RPMI8226 (cell line): ENCODE measurements around the gene GPR65.
"Not testable (repeated sequence)": the region's sequence is repeated elsewhere in the genome, so short reads cannot be mapped to it uniquely, and the experiment has no call there.

Source experiments
- DNase-seq: peaks from one replicate; pipeline ENCODE4 v3.0.0-alpha.2; 2015

The GPR65 gene

DNA sequence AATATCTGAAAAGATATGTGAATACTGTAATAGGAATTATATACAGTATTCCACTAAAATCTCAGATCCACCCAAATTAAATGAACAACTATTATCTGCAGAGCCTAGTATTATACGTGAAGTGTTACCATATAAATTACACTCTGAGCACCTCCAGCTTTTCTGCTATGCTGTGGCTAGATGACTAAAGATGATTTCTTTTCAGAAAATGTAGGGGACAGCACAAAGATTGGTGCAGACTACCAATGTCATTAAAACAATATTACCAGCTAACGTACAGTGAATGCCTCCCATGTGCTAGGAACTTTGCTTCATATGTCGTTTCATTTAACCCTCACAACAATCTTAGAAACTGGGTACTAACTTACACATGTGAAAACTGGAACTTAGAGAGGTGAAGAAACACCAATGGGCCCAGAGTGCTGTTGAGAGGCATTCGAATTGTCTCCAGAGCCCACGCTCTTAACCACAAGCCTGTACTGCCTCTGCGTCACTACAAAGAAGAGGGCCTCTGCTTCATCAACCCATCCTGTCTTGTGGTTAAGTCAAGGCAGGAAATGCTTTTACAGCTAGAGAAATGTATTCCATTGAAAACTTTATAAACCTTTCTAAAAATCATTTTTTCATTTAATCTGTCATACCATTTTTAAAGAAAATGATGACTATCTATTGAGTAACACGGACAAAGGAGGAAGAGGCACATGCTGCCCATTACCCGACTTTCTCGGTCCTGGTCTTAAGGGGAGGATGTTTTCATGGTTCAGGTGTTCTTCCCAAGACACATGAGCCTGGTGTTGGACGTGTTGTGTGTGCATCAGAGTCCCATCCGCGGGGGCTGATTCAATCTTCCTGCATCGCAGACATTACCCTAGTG, 1.3 kb downstream of the GPR65 start:
- no peak for DNase-seq

GRCh38 chr14:88007608-88008007, 2.7 kb downstream of the GPR65 start:
- no peak for DNase-seq

GRCh38 chr14:88008039-88008742, 3.3 kb downstream of the GPR65 start:
- DNase-seq, result no peak

GRCh38 chr14:88009486-88009885, 4.6 kb downstream of the GPR65 start:
- no peak for DNase-seq

DNA sequence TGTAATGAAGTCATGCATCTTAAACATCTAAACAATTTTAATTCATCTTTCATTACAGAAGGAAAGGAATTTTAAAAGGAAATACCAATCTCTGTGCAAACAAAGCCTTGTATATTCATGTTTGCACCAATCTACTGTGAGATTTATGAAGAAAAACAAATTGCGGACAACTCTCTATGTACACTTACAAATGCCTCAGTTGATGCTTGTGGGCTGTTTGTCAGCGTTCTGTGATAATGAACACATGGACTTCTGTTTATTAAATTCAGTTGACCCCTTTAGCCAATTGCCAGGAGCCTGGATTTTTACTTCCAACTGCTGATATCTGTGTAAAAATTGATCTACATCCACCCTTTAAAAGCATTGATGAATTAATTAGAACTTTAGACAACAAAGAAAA, 5.4 kb downstream of the GPR65 start:
- no peak for DNase-seq

DNA sequence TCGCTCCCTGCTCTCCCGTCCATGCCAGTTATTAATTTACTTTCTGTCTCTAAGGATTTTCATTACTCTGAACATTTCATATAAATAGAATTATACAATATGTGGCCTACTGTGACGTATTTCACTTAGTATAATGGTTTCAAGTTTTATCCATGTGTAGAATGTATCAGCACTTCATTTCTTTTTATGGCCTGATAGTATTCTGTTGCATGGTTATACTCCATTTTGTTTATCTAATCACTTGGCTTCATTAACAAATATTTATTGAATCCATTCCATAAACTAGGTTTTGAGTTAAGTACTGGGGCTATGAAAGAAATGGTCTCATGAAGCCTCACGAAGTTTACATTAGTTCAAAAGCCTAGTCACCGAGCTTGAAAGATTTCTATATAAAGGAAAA, 7.6 kb downstream of the GPR65 start:
- no peak for DNase-seq

DNA sequence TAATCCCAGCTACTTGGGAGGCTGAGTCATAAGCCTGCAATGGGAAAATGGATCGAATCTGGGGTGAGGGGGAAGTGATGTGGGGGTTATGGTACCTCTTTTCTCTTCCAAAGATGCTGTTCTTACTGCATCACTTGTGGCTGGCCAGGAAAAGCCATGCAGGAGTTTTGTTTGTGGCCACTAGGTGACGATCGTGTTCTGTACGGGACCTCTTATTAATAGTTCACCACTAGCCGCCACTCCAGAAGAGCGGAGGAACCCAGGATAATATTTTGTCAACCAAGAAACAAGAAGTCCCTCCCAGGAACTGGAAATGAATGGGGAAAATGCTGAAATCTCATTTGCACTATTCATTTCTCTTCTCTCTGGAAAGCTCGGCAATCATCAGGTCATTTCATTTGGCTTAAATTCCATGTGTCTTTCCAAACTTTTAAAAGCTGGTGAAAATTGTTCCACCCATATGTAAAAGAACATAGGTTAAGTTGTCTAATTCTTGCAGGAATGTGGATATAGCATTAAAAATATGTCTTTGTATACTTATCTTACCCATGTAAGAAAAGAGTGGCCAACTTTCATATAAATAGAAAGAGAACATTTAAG, 8.9 kb downstream of the GPR65 start:
- peak; percentile 46 for DNase-seq

DNA sequence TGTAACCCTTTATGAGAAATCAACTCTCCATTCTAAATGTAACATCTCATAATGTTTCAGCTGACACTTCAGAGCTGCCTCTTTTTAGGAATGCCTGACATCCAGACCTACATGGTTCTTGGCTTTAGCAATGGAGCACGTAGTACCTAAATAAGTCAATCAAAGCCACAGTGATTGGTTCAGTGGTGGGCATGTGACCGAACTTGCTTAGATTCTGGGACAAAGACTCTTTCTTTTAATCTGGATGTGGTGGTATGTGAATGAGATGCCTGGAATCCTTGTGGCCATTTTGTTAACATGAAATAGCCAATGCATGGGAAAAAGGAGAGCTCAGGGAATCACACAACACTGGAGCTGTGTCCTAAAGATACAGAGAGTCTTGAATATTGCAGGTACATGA, 11.8 kb downstream of the GPR65 start:
- DNase-seq, result no peak

GRCh38 chr14:88017535-88017934, 12.6 kb downstream of the GPR65 start:
- DNase-seq, result no peak

DNA sequence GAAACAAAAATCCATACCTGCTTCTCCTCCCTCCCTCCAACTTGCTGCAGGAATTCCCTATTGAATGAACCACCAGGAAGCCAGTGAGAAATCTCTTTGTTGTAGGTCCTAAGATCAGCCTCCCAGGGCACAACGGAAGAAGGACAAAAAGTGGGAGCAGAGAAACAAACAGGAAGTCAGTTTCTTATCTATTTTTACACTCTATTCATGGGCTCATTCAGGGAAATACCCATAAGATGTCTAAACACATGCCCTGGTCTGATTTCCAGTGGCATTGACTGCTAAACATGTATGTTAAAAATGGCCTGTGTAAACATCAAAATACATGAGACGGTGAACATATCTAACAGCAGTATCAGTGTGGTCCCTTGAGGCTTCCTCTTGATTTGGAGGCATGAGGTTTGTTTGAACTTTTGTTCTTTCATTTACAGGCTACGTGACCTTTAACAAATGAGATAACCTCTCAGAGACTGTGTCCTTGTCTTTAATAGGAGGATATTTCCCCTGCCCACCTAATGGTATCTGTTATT, 18.8 kb downstream of the GPR65 start:
- no peak for DNase-seq

DNA sequence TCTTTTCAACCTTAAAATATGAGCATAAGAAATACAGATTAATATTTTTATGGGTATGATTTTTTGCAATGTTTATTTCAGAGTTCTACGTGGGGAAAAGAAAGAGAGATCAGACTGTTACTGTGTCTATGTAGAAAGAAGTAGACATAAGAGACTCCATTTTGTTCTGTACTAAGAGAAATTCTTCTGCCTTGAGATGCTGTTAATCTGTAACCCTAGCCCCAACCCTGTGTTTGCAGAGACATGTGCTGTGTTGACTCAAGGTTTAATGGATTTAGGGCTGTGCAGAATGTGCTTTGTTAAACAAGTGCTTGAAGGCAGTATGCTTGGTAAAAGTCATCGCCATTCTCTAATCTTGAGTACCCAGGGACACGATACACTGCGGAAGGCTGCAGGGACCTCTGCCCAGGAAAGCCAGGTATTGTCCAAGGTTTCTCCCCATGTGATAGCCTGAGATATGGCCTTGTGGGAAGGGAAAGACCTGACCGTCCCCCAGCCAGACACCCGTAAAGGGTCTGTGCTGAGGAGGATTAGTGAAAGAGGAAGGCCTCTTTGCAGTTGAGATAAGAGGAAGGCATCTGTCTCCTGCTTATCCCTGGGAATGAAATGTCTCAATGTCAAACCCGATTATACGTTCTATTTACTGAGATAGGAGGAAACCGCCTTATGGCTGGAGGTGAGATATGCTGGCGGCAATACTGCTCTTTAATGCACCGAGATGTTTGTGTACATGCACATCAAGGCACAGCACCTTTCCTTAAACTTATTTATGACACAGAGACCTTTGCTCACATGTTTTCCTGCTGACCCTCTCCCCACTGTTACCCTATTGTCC, 19.5 kb downstream of the GPR65 start:
- DNase-seq, result not testable (repeated sequence)

- DNase-seq, result no peak
These were observed 20.4 kb downstream of the GPR65 start for GRCh38 chr14:88025313-88025712.

- DNase-seq, result no peak
These were observed 22.0 kb downstream of the GPR65 start for GRCh38 chr14:88026890-88027289.

GRCh38 chr14:88029500-88029899, 24.6 kb downstream of the GPR65 start:
- no peak for DNase-seq

GRCh38 chr14:88030079-88030478, 25.1 kb downstream of the GPR65 start:
- DNase-seq, result no peak

DNA sequence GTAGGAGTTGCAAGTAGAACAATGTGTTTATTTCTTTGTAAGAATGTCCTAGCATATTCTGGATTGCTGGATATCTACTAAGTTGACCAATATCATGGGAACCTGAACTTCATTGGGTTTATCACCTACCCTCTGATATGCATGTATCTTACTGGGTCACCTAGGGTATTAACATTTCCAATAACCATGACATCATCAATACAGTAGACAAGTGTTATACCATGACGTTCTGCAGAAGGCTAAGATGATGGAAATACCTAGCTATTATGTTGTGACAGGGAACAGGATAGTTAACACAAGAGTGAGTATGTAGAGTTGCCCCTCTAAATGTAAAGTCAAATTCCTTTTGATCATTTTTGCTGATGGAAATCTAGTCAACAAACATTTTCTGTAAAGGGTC, 26.0 kb downstream of the GPR65 start:
- no peak for DNase-seq

DNA sequence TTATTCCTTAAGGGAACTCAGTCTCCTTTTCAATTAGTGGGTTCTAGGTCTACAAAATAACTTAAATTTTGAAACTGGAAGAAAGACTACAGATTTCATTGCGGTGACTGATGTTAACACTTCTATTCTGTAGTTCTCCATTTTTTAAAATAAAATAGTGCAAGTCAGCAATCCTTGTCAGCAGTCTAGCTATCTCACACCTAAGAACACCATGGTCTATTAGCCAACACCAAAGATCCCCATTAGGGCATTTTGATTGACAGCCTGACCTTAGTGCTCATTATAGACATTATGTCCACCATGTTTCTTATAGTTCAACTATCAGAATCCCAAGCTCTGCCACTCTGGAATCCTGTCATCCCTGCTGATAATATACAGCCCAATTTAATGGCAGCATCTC, 27.4 kb downstream of the GPR65 start:
- DNase-seq, result no peak

GRCh38 chr14:88034076-88034475, 29.1 kb downstream of the GPR65 start:
- DNase-seq, result no peak

DNA sequence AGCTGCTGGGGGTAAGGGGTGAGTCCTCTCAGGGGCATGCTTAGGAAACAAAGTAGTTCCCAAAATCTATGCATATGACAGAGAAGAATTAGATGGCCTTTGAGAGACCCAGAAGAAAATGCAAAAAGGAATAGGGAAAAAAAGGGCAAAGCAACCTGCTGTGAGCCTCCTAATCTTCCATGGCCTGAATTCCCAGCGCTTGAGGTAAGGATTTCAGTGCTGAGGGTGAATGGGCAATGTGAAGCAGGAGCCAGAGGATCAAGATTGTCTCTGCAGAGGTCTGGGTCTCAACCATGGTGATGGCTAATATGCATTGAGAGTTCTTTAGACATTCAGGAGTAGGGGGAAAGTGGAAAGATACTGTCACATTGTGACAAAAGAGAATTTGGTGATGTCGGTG, 31.5 kb downstream of the GPR65 start:
- DNase-seq, result no peak

DNA sequence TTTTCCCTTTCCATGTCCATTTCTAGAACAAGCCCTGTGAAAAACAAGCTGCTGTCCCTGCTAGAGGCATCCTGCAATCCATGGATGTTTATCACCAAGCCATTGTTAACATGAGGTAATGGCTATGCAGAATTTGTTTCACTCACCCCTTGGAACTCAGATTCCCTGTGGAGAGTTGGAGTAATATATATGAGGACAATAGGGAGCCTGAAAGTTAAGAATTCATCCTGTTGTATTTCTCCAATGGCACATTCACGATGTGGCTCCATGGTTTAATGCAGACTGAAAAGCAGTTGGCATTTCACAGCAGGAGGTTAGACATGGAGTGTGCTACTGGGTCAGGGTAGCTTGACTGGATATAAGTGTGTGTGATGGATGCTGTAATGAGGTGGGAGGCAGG, 32.4 kb downstream of the GPR65 start:
- no peak for DNase-seq

DNA sequence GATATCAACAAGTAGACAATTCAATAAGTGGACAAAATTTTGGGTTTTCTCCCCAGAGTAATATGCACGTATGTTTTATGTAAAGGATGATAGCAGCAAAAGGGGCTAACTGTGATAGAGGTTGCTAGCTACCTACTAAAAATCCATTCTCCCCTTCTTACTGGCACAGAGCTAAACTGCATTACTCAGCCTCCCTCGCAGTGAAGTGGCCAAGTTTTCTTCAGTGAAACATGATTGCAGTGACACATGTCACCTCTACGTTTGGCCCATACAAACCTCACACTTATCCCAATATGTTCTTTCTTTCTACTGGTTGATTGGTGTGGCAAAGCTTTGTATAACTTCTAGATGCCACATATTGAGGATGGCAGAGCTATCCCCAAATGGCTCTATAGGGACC, 34.3 kb downstream of the GPR65 start:
- no peak for DNase-seq

DNA sequence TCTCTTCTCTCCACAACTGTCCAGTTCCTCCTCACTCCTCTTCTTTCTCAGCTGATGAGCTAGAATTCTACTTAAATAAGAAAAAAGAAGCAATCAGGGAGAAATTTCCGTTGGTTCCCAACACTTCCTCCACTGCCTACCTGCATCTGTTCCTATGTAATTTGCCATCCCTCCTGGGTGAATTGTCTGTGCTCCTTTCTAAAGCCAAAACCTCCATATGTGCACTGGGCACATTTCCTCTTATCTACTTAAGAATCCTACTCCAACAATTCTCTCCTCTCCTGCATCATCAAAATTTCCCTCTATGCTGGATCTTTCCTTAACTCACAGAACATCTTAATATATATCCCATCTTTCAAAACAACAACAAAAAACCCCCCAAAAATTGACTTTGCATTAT, 35.2 kb downstream of the GPR65 start:
- DNase-seq, result no peak
